NCI-H2029 (cell line): Measurements from ENCODE around the gene DPP6.

ENCODE experiments used
- DNase-seq: peaks from one replicate; lab custom pipeline; 2025; lab: John Stamatoyannopoulos, UW

The DPP6 gene

GRCh38 chr7:154592388-154592787 is 540.2 kb downstream of the DPP6 start:
- DNase-seq = no peak

GRCh38 chr7:154598396-154598795 is 546.2 kb downstream of the DPP6 start:
- no peak for DNase-seq

- no peak for DNase-seq
These were observed 546.7 kb downstream of the DPP6 start for GRCh38 chr7:154598864-154599263.

- DNase-seq = no peak
These were observed 558.7 kb downstream of the DPP6 start for GRCh38 chr7:154610903-154611302.

GRCh38 chr7:154613811-154614210 is 561.6 kb downstream of the DPP6 start:
- no peak for DNase-seq

- DNase-seq = no peak
These were observed 568.0 kb downstream of the DPP6 start for GRCh38 chr7:154620141-154620755.

- no peak for DNase-seq
These were observed 571.2 kb downstream of the DPP6 start for GRCh38 chr7:154623399-154623798.

GRCh38 chr7:154627646-154628290 is 575.6 kb downstream of the DPP6 start:
- no peak for DNase-seq

- no peak for DNase-seq
These were observed 576.4 kb downstream of the DPP6 start for GRCh38 chr7:154628556-154628955.

GRCh38 chr7:154631162-154631561 is 579.0 kb downstream of the DPP6 start:
- no peak for DNase-seq

GRCh38 chr7:154633641-154634040 is 581.4 kb downstream of the DPP6 start:
- no peak for DNase-seq

GRCh38 chr7:154638286-154638685 is 586.1 kb downstream of the DPP6 start:
- no peak for DNase-seq

GRCh38 chr7:154640266-154640865 is 588.2 kb downstream of the DPP6 start:
- DNase-seq = no peak

GRCh38 chr7:154640917-154641316 is 588.7 kb downstream of the DPP6 start:
- no peak for DNase-seq

GRCh38 chr7:154644366-154644765 is 592.2 kb downstream of the DPP6 start:
- no peak for DNase-seq

- DNase-seq = no peak
These were observed 594.2 kb downstream of the DPP6 start for GRCh38 chr7:154646126-154647013.

GRCh38 chr7:154647625-154648024 is 595.4 kb downstream of the DPP6 start:
- peak; percentile 33 for DNase-seq

- DNase-seq = no peak
These were observed 596.8 kb downstream of the DPP6 start for GRCh38 chr7:154649015-154649414.

- DNase-seq = no peak
These were observed 597.2 kb downstream of the DPP6 start for GRCh38 chr7:154649434-154649833.

GRCh38 chr7:154650275-154650674 is 598.1 kb downstream of the DPP6 start:
- no peak for DNase-seq

GRCh38 chr7:154651501-154651900 is 599.3 kb downstream of the DPP6 start:
- DNase-seq = no peak

- DNase-seq = no peak
These were observed 600.4 kb downstream of the DPP6 start for GRCh38 chr7:154652564-154652963.

GRCh38 chr7:154653281-154653680 is 601.1 kb downstream of the DPP6 start:
- no peak for DNase-seq
